HL-60/S4 treated with retinoic acid at 250 ng/mL for 4 days and 3 days (cell line): ENCODE measurements around the gene ZKSCAN5.

ENCODE experiments used
- in situ Hi-C: fragments of 300-500 bp; cut with MboI; formaldehyde crosslinking; loops from 2 replicates; pipeline ENCODE4 v1.7.0; 2022; ENCODE audit warnings: low sequenced_read_pairs

ZKSCAN5 gene

DNA sequence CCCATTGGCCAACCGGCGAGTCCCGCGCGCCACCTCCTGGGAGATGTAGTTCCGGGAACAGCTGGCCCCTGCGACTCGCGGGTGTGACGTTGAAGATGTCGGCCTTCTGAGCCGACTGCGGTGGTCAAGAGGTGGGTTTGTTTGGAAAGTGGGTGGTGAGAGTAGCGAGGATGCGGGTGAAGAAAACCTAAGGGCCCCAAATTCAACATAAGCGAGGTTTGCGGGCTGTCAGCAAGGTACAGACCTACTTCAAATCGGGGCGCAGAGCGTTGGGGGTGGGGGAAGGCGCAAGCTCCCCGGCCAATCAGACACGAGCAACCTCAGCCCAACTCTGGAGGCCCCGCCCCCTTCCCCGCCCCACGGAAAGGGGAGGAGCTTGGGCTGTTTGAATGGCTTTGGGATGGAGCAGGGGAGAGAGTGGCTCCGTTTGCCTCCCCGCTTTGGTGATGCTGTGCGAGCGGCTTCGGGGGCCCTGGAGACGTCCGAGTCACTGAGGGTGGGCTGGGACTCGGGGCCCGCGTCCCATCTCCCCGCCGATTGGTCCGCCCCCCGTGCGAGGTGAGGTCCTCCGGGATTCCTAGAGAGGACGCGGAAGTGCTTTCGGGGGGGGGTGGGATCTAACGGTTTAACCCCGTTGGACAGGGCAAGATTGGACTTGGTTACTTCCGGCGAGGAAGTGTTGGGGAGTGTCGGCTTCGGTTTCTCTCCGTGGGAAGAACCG, at the start of gene ZKSCAN5:
Gene ZKSCAN5, plus strand, starts transcription at position 60 of the 721 bp plus-strand sequence. CDS start 1,383 bp downstream, outside the sequence.
- in situ Hi-C loops: no loop called here

DNA sequence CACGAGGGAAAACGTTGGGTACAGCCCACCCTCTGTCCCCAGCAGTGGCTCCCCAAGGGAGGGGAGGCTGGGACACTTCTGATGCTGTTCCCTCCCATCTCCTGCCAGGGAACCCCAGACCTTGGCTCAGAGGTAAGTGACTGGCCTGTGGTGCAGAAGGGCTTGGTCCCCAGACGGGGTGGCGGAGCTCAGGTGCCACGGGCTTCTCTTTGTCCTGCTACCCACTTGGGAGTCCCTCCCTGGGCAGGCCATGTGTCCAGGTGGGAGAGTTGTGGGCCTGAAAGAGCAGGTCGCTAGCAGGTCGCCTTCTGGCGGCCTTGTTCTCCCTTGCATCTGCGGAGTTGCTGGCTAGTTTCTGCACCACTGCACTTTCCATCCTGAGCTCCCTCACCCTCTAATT, 48.6 kb upstream of the ZKSCAN5 start:
- in situ Hi-C loops: no loop called here

DNA sequence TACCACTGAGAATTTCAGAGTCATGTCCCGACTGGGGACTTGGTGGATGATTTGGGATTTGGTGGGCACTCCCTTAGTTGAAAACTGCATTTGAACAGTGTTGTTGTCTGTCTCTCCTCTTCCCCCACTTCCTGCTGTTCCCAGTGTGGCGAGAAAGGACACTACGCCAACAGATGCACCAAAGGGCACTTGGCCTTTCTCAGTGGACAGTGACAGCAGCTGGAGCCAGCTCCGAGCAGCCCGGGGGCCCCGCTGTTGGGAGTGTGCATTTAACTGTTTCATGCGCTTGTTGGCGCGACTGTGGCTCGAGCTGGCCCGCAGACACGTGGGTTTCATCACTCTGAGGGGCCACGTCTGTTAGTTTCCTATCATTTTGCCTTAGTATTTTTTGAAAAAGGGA, 48.2 kb upstream of the ZKSCAN5 start:
- in situ Hi-C loops: no loop called here

DNA sequence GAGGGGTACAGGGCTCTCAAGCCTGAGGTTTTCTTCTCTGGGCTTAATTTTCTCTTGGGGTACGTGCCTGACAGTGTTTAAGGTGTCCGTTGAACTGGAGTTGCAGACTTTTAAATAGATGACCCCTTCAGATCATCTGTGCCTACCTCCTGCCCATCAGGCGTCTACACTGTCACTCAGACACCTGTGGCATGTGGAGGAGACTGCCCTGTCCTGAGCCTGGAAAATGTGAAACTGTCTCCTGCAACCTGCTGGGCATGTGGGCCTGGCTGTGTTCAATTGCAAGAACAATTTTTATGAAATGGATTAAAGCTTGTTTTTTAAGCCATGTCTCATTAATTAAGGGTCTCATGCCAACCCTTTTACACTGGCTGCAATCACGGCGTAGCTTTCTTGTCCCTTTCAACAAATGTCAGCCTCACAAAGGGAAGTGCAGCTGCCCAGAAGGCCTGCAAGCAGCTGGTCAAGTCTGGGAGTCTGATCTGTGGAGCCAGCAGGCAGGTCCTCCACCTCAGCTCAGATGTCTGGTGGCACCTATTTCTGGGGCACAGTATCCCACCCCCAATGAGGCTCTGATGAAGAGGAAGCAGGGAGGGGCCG, 47.3 kb upstream of the ZKSCAN5 start:
- in situ Hi-C loops: no loop called here

DNA sequence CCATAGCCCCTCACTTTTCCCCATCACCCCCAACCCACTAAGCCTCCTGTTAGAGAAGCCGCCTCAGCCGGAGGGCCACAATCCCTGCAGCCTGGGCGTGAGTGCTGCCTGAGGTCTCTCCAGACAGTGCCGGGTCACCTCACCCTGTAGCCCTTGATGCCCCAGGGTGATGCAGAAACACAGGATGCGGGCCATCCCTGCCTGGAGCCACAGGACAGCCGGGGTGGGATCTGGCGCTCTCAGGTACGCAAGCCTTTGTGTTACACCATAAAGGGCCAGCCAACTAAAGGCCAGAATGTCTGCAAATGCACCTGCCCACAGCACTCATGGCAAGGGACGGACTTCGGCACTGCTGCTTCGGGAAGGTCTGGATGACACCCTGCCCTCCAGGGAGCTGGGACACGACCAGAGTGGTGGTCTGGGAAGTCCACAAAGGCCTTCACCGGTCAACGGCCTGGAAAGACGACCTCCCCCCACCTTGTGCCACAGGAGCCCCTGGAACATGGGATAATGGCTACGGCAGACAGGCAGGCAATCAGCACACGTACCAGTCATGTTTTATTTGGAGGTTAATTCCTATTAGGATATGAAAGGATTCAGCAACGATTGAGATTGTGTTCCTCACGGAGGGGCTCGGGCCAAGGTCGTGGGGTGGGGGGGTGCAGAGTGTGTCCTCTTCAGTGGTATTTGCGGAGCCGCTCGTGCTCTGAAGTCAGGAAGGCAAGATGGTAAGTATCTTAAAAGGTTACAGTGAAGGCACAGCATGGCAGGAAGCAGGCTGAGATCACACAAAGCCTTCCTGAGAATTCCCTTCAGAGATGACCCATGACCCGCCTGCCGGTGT, 46.6 kb upstream of the ZKSCAN5 start:
- in situ Hi-C loops: no loop called here

DNA sequence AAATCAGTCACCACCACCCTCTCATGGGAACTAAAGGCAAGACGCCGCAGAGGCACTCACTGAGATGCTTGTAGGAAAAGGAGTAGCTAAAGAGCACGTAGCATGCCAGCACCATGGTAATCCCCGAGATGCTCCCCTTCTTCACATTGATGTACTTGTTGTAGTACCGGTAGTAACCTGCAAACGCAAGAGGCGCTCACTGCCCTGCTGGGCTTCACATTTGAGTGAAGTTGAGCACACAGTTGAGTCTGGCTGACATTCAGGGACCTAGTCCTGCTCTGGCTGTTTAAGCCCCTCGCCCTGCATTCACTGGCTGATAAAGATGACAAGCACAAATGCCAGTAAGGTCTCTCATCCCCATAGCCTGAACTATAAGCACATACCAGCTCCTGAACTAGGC, 45.4 kb upstream of the ZKSCAN5 start:
- in situ Hi-C loops: no loop called here

DNA sequence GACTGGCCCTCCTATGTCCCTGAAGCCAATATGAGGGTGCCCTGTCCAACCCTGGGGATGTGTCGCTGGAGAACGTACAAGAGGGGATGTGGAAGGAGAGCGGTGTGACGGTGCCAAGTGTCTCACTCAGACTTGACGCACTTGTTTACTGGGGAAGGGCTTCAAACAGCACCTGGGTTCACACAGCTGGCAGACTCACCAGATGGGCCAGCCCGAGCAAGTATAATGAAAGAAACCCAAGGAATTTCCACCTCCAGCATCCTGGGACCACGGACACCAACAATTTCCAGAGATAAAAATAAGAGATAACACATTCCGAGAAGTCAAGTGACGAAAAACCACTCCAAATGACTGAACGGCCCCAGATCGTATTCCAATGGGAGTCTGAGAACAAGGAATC, 43.8 kb upstream of the ZKSCAN5 start:
- in situ Hi-C loops: no loop called here

DNA sequence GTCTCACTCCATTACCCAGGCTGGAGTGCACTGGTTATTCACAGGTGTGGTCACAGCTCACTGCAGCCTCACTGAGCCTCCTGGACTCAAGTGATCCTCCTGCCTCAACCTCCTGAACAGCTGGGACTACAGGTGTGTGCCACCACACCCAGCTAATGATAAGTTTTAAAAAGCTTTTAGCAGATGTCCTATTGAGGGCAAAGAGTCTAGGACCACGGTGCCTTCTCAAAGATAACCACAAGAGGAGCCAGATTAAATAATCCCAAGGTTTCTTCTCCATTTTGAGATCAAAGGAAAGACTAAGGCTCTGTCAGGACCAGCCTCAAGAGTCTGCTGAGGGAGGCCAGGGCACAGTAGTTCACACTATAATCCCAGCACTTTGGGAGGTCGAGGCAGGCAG, 43.2 kb upstream of the ZKSCAN5 start:
- in situ Hi-C loops: no loop called here

DNA sequence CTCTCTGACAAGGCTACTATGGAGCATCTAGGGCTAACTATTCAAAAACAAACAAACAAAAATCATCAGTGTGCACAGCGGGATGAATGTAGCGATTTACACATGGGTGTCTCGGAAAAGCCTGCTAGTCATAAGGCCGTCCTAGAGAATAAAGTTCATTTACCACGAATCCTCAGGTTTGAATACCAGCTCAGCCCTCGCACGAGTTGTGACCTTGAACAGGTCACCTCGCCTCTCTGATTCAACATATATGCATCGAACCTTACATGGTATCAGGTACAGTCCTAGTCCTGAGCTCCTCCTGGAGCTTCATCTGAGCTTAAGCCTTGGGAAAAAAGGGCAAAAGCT, 39.1 kb upstream of the ZKSCAN5 start:
- in situ Hi-C loops: no loop called here

DNA sequence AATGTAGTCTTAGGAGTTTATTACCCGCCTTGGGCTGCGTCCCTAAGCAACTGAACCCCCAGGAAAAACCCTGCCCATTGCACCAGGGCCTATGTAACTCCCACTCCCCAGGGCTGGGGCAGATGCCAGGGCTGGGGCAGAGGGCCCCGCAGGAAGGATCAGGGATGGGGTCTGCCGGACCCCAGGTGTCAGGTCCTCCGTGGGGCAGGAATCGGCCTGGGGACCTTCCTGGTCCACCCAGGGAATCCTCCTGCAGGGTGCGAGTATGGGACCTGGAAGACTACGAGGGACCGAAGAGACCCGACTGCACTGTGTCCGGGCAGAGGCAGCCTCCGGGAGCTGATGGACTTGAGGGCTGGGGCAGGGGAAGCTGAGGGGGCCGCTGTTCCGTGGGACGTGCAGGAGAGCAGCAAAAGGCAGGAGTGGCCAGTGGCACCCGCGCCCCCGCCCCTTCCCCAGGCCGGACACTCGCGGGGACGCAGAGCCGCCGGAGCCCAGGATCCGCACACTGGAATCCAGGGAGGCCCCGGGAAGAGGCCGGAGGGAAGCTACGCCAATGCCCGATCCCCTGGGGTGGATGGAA, 36.0 kb upstream of the ZKSCAN5 start:
- in situ Hi-C loops: no loop called here

DNA sequence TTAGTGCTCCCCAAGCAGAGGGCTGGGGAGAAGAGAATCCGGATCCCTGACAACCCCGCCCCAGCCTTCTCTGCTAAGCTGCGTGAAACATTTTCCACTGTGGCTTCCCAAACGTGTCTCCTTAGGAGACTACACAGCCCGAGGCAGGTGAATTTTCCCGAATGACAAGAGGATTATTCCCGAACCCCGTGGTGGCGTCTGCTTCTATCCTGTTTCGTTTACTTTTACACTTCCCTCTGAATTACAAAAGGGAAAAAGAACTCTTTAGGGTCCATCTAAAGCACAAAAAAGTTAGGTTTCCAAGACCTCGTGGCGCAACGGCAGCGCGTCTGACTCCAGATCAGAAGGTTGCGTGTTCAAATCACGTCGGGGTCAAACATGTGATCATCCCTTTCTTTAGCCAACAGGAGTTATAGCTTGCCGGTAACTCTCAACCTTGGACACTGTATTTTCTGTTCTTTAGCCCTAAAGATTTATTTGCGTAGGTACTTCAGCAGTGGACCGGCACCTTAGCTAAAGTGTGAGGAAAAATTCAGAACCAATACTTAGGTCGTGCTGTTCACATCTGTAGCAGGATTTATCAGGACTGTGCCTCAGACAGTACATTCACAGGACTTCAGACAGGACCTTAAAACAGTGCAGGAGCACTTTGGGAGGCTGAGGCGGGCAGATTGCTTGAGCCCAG, 34.9 kb upstream of the ZKSCAN5 start:
- in situ Hi-C loops: no loop called here

DNA sequence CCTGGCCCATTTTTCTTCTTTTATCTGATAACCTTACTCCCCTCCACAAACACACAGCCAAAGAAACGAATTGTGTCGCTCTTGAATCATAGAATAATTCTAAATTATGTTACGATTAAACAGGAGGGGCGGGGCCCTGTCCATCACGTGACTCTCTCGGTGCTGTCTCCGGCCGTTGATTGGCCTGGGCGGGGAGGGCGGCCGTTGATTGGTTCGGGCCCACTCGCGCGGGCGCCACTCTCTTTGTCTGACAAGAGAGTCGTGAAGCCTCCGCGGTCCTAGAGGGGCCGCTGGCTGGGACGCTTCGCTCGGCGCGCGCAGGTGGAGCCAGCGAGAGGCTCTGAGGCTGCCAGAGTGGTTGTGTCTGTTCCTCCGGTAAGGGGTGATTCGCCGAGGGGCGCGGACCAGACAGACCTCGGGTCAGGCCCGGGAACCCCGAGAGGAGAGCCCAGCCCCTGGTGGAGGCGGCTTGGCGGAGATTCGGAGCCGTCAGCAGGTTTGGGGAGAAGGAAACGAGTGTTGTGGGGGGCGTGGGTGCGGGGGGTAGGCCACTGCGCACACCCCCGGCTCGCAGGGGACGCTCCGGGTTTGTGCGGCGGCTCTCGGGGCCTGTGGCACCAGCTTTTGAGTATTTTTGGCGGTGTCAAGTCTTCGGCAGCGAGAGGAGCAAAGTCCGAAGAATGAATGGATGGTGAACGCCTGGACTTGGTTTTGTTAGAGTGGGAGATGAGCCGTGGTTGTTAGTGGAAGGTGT, 31.7 kb upstream of the ZKSCAN5 start, which contains the start of gene ZNF789:
Gene ZNF789, plus strand, starts transcription at position 330 of the 754 bp plus-strand sequence. CDS start 3,567 bp downstream, outside the sequence.
- in situ Hi-C loops: no loop called here

DNA sequence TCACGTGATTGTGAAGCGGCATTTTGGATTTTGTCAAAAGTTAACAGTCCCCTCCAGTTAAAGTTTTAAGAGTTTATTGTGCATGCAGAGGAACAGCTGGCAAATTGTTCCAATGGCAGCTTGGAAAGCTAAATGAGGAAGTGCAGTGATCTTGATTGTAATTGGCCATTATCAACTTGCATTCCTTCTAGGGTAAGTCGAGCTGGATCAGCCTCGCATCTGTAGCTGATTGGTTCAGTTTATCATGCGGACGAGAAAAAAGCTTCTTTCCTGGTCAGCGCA, 31.2 kb upstream of the ZKSCAN5 start:
- in situ Hi-C loops: no loop called here

DNA sequence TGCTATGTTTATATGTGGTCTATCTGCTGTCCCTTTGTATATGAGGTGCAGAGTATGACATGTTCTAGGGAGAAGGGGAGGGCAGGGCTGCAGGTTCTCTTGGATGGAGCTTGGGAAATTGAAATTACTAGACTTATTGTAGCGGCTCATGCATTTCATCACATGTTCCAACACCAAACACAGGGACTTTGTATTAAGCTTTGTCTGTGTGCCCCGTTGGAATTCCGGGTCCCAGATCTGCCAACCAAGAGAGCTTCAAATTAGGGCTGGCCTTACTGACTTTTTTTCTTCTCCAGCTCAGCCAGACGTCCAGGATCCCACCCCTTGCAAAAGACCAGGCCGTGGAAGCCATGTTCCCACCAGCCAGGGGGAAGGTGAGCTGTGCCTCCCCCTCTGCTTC, 28.4 kb upstream of the ZKSCAN5 start:
- in situ Hi-C loops: no loop called here

DNA sequence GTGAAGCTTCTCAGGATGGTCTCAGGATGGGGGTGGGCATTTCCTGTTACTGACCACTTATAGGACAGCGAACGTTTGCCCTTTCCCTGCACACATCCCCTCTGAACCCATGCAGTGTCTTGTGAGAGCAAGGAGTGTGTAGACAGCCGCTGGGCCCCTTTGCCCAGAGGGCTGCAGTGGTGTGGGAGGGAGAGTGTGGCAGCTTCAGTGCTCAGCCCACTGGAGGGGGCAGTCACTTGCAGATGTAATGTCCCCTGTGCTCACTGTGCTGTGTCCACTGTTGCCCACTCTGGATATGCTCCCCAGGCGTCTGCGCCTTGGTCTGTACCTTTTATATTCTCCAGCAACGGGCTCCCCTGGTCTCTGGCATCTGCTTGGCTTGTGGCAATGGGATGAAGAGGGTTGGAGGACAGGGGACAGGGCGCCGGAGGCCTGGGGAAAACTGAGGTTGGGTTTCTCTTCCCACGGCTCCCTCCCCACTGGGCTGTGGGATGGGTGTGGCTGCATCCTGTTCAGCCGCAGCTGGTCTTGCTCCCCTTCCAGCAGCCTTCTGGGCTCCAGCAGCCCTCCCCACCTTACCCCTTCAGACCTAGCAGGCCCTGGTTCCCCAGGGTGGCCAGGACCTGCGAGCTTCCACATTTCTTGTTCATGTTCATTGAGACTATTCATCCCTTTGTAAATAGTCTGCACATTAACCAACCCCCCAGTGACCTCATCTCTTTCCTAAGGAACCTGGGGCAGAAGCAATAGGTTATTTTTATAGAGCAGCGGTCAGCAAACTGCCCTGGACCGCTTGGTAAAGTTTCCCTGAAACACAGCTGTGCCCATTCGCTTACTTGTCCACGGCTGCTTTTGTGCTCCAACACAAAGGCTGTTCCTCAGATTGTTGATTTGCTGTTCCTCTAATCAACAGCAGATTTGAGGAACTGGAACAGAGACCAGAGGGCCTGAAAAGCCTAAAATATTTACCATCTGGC, 25.7 kb upstream of the ZKSCAN5 start:
- in situ Hi-C loops: no loop called here

DNA sequence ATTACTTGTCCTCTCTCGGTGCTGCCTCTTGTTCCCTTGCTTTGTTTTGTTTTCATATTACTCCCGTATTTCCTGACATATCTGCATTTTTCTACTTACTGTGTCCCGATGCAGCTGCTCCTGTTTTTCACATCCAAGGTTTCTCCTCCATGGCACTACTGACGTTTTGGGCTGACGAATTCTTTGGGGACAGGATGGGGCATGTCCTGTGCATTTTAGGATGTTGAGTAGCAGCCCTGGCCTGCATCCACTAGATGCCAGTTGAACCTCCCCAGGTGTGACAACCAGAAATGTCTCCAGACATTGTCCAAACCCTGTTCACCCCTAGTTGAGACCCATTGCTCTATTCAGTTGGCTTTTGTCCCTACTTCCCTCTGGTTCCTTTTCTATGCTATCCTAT, 19.4 kb upstream of the ZKSCAN5 start:
- in situ Hi-C loops: no loop called here

DNA sequence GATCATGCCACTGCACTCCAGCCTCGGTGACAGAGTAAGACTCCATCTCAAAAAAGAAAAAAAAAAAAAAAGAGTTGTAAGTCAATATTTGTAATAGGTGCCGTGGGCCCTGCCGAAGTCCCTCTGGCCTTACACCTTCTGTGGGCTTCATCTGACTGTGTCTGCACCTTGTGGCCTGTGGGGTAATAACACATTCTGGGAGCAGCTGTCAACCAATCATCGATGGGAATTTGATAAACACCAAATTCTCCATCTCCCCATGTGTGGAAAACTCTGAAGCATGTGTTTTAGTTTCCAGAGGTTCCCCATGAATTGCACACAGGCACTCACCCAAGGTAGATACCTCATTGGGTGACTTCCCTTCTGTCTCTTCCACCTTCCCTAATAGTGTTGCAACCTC, 15.2 kb upstream of the ZKSCAN5 start:
- in situ Hi-C loops: no loop called here

DNA sequence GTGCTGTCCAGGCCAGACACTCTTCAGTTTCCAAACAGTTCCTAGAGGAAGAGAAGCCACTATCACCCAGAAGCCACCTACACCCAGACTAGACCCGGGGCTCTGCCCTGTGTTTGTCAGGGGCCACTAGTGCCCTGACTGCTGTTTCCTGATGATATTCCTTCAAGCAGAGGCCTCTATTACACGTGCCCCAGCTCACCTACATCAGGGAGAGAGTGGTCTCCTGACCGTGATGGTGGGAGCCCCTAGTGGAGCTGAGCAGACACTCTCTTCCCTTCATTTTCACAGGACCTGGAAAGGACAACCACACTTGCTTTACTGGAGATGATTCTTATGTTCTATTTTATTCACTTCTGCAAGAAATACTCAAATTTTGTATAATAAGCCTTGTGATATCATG, 13.6 kb upstream of the ZKSCAN5 start:
- in situ Hi-C loops: no loop called here

DNA sequence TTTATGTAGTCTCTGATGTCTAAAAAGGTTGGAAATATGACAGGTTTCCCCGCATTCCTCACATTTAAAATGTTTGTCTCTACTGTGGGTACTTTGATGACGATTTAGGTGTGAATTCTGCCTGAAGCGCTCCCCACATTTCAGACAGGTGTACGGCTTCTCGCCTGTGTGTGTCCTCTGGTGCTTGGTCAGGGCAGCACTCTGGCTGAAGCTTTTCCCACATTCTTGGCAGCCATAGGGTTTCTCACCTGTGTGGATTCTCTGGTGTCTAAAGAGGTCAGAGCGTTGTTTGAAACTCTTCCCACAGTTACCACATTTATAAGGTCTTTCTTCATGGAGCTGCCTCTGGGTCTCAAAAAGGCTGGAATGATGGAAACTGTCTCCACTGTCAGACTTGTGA, 10.6 kb upstream of the ZKSCAN5 start:
- in situ Hi-C loops: no loop called here
